OCI-LY3 (cell line): ENCODE measurements around the gene MAPT.

ENCODE experiments used
- CTCF ChIP-seq: fragments of 200-600, 300-600 bp; sonication (generic); IDR thresholded peaks from 2 replicates; pipeline ENCODE4 v1.5.1; 2014; ENCODE audit warnings: antibody characterized with exemption, low read length, low read depth
- EZH2phosphoT487 ChIP-seq: fragments of 200-600 bp; shearing (Covaris generic); IDR thresholded peaks from 2 replicates; pipeline ENCODE4 v1.6.1; 2018; ENCODE audit warnings: antibody characterized with exemption, mixed run types, low read depth

DNA sequence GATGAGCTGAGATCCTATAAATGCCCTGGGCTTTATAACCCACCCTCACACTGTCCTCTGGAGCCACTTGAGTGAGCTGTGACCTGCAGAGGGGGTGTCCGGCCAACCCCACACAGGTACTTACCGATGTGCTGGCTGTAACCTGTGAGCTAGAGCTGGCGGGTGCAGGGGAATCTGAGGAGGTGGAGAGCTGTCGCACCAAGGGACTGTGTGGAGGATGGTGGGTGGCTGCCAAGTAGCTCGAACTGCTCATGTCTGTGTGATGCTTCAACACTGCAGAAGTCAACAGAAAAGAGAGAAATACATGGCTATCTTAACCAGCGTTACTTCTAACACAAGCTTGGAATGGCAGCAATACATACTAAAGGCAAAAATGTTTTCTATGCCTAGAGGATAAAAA, 144.1 kb downstream of the MAPT start:
- no peak for TF ChIP-seq CTCF
- no peak for TF ChIP-seq EZH2phosphoT487
